OCI-LY1 (cell line): Measurements from ENCODE around the gene CYP2A13.

ENCODE experiments used
- EZH2 ChIP-seq: fragments of 200-600 bp; sonication (generic), shearing (Covaris generic); IDR thresholded peaks from 2 replicates; pipeline ENCODE4 v1.8.0; 2017; ENCODE audit warnings: borderline replicate concordance, mixed run types, mild to moderate bottlenecking, antibody characterized with exemption, low read length, moderate library complexity, mixed read lengths
- TF ChIP-seq, protein P1 (sequence below): fragments of 200-600 bp; sonication (generic), shearing (Covaris generic); IDR thresholded peaks from 2 replicates; pipeline ENCODE4 v1.5.1; 2017; ENCODE audit warnings: mild to moderate bottlenecking, antibody characterized with exemption, low read length, moderate library complexity, mixed read lengths

DNA sequence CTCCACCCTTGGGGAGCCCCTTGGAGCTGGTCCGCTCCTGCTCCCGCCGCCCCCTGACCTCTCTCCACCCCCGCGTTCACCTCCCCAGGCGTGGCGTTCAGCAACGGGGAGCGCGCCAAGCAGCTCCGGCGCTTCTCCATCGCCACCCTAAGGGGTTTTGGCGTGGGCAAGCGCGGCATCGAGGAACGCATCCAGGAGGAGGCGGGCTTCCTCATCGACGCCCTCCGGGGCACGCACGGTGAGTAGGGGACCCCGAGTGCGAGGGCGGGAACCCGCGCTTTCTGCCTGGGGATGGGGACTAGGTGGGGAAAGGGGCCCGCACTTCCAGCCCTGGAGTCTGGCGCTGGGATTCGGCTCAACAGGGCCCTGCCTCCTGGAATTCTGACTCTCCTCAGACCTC lies 1.7 kb downstream of the CYP2A13 start:
- TF ChIP-seq, protein P1, sequence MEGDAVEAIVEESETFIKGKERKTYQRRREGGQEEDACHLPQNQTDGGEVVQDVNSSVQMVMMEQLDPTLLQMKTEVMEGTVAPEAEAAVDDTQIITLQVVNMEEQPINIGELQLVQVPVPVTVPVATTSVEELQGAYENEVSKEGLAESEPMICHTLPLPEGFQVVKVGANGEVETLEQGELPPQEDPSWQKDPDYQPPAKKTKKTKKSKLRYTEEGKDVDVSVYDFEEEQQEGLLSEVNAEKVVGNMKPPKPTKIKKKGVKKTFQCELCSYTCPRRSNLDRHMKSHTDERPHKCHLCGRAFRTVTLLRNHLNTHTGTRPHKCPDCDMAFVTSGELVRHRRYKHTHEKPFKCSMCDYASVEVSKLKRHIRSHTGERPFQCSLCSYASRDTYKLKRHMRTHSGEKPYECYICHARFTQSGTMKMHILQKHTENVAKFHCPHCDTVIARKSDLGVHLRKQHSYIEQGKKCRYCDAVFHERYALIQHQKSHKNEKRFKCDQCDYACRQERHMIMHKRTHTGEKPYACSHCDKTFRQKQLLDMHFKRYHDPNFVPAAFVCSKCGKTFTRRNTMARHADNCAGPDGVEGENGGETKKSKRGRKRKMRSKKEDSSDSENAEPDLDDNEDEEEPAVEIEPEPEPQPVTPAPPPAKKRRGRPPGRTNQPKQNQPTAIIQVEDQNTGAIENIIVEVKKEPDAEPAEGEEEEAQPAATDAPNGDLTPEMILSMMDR: no peak
- no peak for TF ChIP-seq EZH2
